ENCODE measurements around the gene PROSER3.

PROSER3 gene

GRCh38 chr19:35816846-35817245 is 58.9 kb downstream of the PROSER3 start:
- H3K27ac ChIP-seq = no peak overlapping the region
- no peak overlapping the region for H3K4me3 ChIP-seq (IDR thresholded peaks at IDR 0.05; ENCODE audit: insufficient read depth, low read depth, low read length)
- TF ChIP-seq CTCF (conservative IDR thresholded peaks at IDR 0.05; ENCODE audit: low read depth, low read length) = no peak
- no peak overlapping the region for H2AFZ ChIP-seq (ENCODE audit: low read depth)
- H3K36me3 ChIP-seq (ENCODE audit: insufficient read depth) = no peaks in the 10 kb centered on the region
- H3K4me2 ChIP-seq = no peak overlapping the region
- H3K9ac ChIP-seq = no peak overlapping the region
- H3K4me1 ChIP-seq (ENCODE audit: low read depth, poor library complexity, severe bottlenecking) = no peaks in the 10 kb centered on the region
- peaks cover 54% of the 10 kb centered on the region for H3K27me3 ChIP-seq (ENCODE audit: insufficient read depth, low read depth)
- H4K20me1 ChIP-seq (ENCODE audit: insufficient read depth) = no peaks in the 10 kb centered on the region
- H3K79me2 ChIP-seq (ENCODE audit: insufficient read depth, low read depth) = no peaks in the 10 kb centered on the region

GRCh38 chr19:35818445-35818844 is 60.5 kb downstream of the PROSER3 start:
- no peak for TF ChIP-seq CTCF (conservative IDR thresholded peaks at IDR 0.05; ENCODE audit: low read depth, low read length)
- Histone ChIP-seq H3K4me3 (IDR thresholded peaks at IDR 0.05; ENCODE audit: insufficient read depth, low read depth, low read length) (no peak overlapping the region), H3K36me3 (ENCODE audit: insufficient read depth) (no peaks in the 10 kb centered on the region), H3K79me2 (ENCODE audit: insufficient read depth, low read depth) (no peaks in the 10 kb centered on the region), H3K4me2 (no peak overlapping the region), H3K27me3 (ENCODE audit: insufficient read depth, low read depth) (peaks cover 40% of the 10 kb centered on the region), H2AFZ (ENCODE audit: low read depth) (no peak overlapping the region), H4K20me1 (ENCODE audit: insufficient read depth) (no peaks in the 10 kb centered on the region), H3K9ac (no peak overlapping the region), H3K4me1 (ENCODE audit: low read depth, poor library complexity, severe bottlenecking) (no peaks in the 10 kb centered on the region), H3K27ac (no peak overlapping the region)

All from KMS-11 (cell line).